Mammary epithelial cell (primary cell): ENCODE data around the gene MYO1D.

ENCODE experiments used
- CTCF ChIP-seq, 2 donors: IDR thresholded peaks in 1 of 2; conservative IDR thresholded peaks in 1 of 2; 2 replicates each; pipeline ENCODE4 v1.5.1; 2011 to 2012; ENCODE audit warnings: inconsistent platforms in 2 of 2, low read length in 2 of 2, mild to moderate bottlenecking in 2 of 2, control low read depth in 1 of 2, low read depth in 1 of 2; ENCODE audit not compliant: insufficient read depth in 1 of 2; ENCODE audit errors: extremely low read depth in 1 of 2
- EZH2 ChIP-seq: IDR thresholded peaks from 2 replicates; pipeline ENCODE4 v1.6.1; 2012; ENCODE audit warnings: low read length, inconsistent platforms, borderline replicate concordance

GRCh38 chr17:32488604-32489180 lies 388.2 kb downstream of the MYO1D start:
- TF ChIP-seq CTCF (conservative IDR thresholded peaks at IDR 0.05 in 1 of 2, IDR thresholded peaks at IDR 0.05 in 1 of 2; ENCODE audit: extremely low read depth in 1 of 2, insufficient read depth in 1 of 2, low read depth in 1 of 2, low read length in 2 of 2) (no peak), EZH2 (no peak)
